Calu3 (cell line): ENCODE measurements around the gene NPY5R. TPM values are rescaled to one million over a fixed set of nuclear protein-coding genes. Genes with fewer than 3 reads are reported as not detected.

Source experiments
- BruUV-seq: library from RNA; stranded (reverse); fragments of 400-500 nt; replicated peaks from 2 replicates; lab custom pipeline; 2021; lab: Mats Ljungman, UMichigan
- CTCF ChIA-PET: fragments of 300-600 bp; sonication (Branson Sonifier 250); formaldehyde crosslinking; loops from one replicate; lab custom pipeline; 2022; ENCODE audit warnings: antibody characterized with exemption; lab: Charles Lee
- DNase-seq: peaks from one replicate; pipeline ENCODE4 v3.0.0; 2022
- H3K27ac Mint-ChIP-seq: one replicate; pipeline ENCODE4 v1.8.0; 2022; ENCODE audit warnings: mixed read lengths; ENCODE audit not compliant: unreplicated experiment
- H3K27me3 Mint-ChIP-seq: one replicate; pipeline ENCODE4 v1.8.0; 2022; ENCODE audit warnings: mixed read lengths; ENCODE audit not compliant: unreplicated experiment
- H3K36me3 Mint-ChIP-seq: one replicate; pipeline ENCODE4 v1.8.0; 2022; ENCODE audit warnings: mild to moderate bottlenecking, moderate library complexity, mixed read lengths; ENCODE audit not compliant: insufficient read depth, unreplicated experiment
- H3K4me1 Mint-ChIP-seq: one replicate; pipeline ENCODE4 v1.8.0; 2022; ENCODE audit warnings: mild to moderate bottlenecking, low read depth, mixed read lengths; ENCODE audit not compliant: unreplicated experiment
- H3K4me3 Mint-ChIP-seq: one replicate; pipeline ENCODE4 v1.8.0; 2022; ENCODE audit warnings: mild to moderate bottlenecking, low read depth, moderate library complexity, mixed read lengths; ENCODE audit not compliant: unreplicated experiment
- H3K9me3 Mint-ChIP-seq: one replicate; pipeline ENCODE4 v1.8.0; 2022; ENCODE audit warnings: low read depth, mixed read lengths; ENCODE audit not compliant: unreplicated experiment
- CTCF ChIP-seq: fragments of 200-600 bp; IDR thresholded peaks from one replicate; pipeline ENCODE4 v1.8.0; 2022; ENCODE audit warnings: antibody characterized with exemption; ENCODE audit not compliant: unreplicated experiment
- intact Hi-C: fragments of 100-400 bp; cut with micrococcal nuclease; formaldehyde crosslinking; loops from one replicate; pipeline ENCODE4 v1.10.0; 2022; ENCODE audit not compliant: unreplicated experiment
- total RNA-seq: library from RNA; stranded (reverse); gene quantifications from 2 replicates; pipeline ENCODE4 v1.2.3, GENCODE V29; 2022

Gene NPY5R
- total RNA-seq, 1 experiment from 2014 or later: 1.3 TPM

- TF ChIP-seq CTCF: no peak
- intact Hi-C loops: no loop called here
- Mint-ChIP-seq H3K36me3 (no peaks in the 10 kb centered on the region), H3K27me3 (no peaks in the 10 kb centered on the region), H3K9me3 (no peaks in the 10 kb centered on the region), H3K4me1 (peaks cover 39% of the 10 kb centered on the region), H3K27ac (peak overlapping the region; percentile 27), H3K4me3 (no peak overlapping the region)
- BruUV-seq: no TSS peak
- DNase-seq: no peak
- CTCF ChIA-PET: no interaction called here
Observed at GRCh38 chr4:163378661-163379060, 35.0 kb downstream of the NPY5R start.

- Mint-ChIP-seq H3K36me3 (peaks cover 4% of the 10 kb centered on the region), H3K4me1 (peaks cover 57% of the 10 kb centered on the region), H3K27ac (peak overlapping the region; percentile 80), H3K9me3 (no peaks in the 10 kb centered on the region), H3K4me3 (peak overlapping the region; percentile 35), H3K27me3 (no peaks in the 10 kb centered on the region)
- DNase-seq: peak; percentile 29
- intact Hi-C loops: no loop called here
- CTCF ChIA-PET: no interaction called here
- no TSS peak for BruUV-seq
- TF ChIP-seq CTCF: no peak
Observed at GRCh38 chr4:163380703-163381102, 37.0 kb downstream of the NPY5R start.

DNA sequence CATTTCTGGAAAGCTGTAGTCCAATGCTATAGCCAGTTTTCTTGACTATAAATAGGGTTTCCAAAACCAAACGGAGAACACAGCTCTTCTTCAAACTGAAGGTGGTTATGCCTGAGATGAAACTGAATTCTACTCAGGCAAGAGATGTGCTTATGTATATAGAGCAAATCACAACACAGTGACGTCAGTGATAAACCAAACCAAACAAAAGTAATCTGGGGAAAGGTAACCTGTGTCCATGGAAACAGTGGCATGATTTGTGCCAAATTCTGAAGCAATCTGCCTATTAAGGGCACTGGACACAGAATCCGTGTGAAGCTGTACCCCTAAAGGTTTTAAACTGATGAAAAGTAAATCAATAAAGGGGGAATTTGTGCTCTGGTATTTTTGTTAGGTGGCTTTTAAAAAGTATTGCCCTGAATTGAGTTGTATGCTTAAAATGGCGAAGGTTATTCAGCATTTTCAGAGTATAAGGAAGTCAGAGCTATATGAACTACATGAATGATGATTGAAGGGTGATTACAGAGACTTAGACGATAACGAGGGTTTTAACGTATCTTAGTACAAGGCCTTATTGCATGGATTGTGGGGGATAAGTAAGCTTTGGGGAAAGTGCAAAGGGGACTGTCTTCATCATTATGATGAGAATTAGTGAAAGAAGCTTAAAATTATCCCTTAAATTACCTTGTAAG is 38.6 kb downstream of the NPY5R start:
- intact Hi-C loops: no loop called here
- Mint-ChIP-seq H3K9me3 (no peaks in the 10 kb centered on the region), H3K36me3 (peaks cover 4% of the 10 kb centered on the region), H3K4me3 (no peak overlapping the region), H3K27me3 (no peaks in the 10 kb centered on the region), H3K4me1 (peaks cover 60% of the 10 kb centered on the region), H3K27ac (peak overlapping the region; percentile 78)
- no peak for DNase-seq
- BruUV-seq: no TSS peak
- CTCF ChIA-PET: no interaction called here
- no peak for TF ChIP-seq CTCF

DNA sequence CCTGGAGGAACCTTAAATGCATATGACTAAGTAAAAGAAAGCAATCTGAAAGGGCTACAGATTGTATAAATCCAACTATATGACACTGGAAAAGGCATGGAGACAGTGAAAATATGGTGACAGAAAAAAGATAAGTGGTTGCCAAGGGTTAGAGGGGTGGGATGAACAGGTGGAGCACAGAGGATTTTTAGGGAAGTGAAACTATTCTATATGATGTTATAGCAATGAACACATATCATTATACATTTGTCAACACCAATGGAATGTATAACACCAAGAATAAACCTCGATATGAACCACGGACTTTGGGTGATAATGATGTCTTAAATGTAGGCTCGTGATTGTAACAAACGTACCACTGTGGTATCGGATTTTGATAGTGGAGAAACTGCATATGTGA is 40.7 kb downstream of the NPY5R start:
- peak overlapping the region; percentile 43 for H3K27ac Mint-ChIP-seq
- intact Hi-C loops: loop anchor here (2.0 kb wide), 1 partner anchor 110 kb away; the partner anchor contains the start of gene TMA16
- peaks cover 57% of the 10 kb centered on the region for H3K4me1 Mint-ChIP-seq
- H3K9me3 Mint-ChIP-seq: no peaks in the 10 kb centered on the region
- CTCF ChIA-PET: no interaction called here
- no TSS peak for BruUV-seq
- H3K36me3 Mint-ChIP-seq: peaks cover 4% of the 10 kb centered on the region
- no peak for DNase-seq
- no peak overlapping the region for H3K4me3 Mint-ChIP-seq
- no peak for TF ChIP-seq CTCF
- H3K27me3 Mint-ChIP-seq: no peaks in the 10 kb centered on the region
